HG03280 (cell line): ENCODE data around the gene KLHDC7B.

Source experiments
- ATAC-seq: cut with Tn5 transposase; IDR thresholded peaks from one replicate; pipeline ENCODE4 v1.9.1; 2021; ENCODE audit warnings: mild to moderate bottlenecking, moderate library complexity; ENCODE audit not compliant: unreplicated experiment

KLHDC7B gene

GRCh38 chr22:50545522-50546325 is at the start of gene KLHDC7B:
Gene KLHDC7B (plus strand): TSS chr22:50545899. CDS start chr22:50546244, 345 bp downstream.
- ATAC-seq = no peak

GRCh38 chr22:50497093-50497492 is 48.6 kb upstream of the KLHDC7B start:
- no peak for ATAC-seq

GRCh38 chr22:50498322-50498890 is 47.3 kb upstream of the KLHDC7B start:
- no peak for ATAC-seq

GRCh38 chr22:50500452-50500851 is 45.2 kb upstream of the KLHDC7B start:
- ATAC-seq = no peak

GRCh38 chr22:50502096-50502495 is 43.6 kb upstream of the KLHDC7B start:
- no peak for ATAC-seq

- no peak for ATAC-seq
These were observed 42.8 kb upstream of the KLHDC7B start for GRCh38 chr22:50502628-50503474.

GRCh38 chr22:50503475-50504145 is 42.1 kb upstream of the KLHDC7B start:
- ATAC-seq = no peak

- ATAC-seq = no peak
These were observed 41.1 kb upstream of the KLHDC7B start for GRCh38 chr22:50504369-50505211.

GRCh38 chr22:50505276-50505775 is 40.4 kb upstream of the KLHDC7B start:
- ATAC-seq = no peak

- no peak for ATAC-seq
These were observed 39.7 kb upstream of the KLHDC7B start for GRCh38 chr22:50505776-50506610.

- ATAC-seq = peak; percentile 2
These were observed 38.9 kb upstream of the KLHDC7B start for GRCh38 chr22:50506611-50507420.

GRCh38 chr22:50507421-50507990 is 38.2 kb upstream of the KLHDC7B start, which contains the start of gene LMF2:
Gene LMF2 (minus strand): TSS chr22:50507702. CDS start chr22:50507675, 27 bp downstream.
- ATAC-seq = peak; percentile 66

- ATAC-seq = peak; percentile 68
These were observed 37.5 kb upstream of the KLHDC7B start, which contains the start of gene NCAPH2 for GRCh38 chr22:50507991-50508884. Gene NCAPH2 (plus strand): TSS chr22:50508224. CDS start chr22:50508338, 114 bp downstream.

GRCh38 chr22:50508897-50509296 is 36.8 kb upstream of the KLHDC7B start:
- ATAC-seq = no peak

GRCh38 chr22:50513175-50513574 is 32.5 kb upstream of the KLHDC7B start:
- no peak for ATAC-seq

GRCh38 chr22:50516068-50516467 is 29.6 kb upstream of the KLHDC7B start:
- no peak for ATAC-seq

GRCh38 chr22:50516891-50517290 is 28.8 kb upstream of the KLHDC7B start:
- no peak for ATAC-seq
